H1 (cell line): ENCODE measurements around the gene KRT85. TPM values are rescaled to one million over a fixed set of nuclear protein-coding genes. Genes with fewer than 3 reads are reported as not detected.

Experiments used
- CTCF ChIA-PET: fragments of 300-600 bp; sonication (Branson Sonifier 250); formaldehyde crosslinking; loops from one replicate; lab custom pipeline; 2021; ENCODE audit not compliant: partially characterized antibody; lab: Charles Lee
- POLR2A ChIA-PET: fragments of 300-600 bp; sonication (Branson Sonifier 250); formaldehyde crosslinking; loops from one replicate; lab custom pipeline; 2021; ENCODE audit warnings: inconsistent platforms; ENCODE audit not compliant: partially characterized antibody; lab: Charles Lee
- DNase-seq, 2 experiments: peaks; one replicate each; pipeline versions ENCODE4 v3.0.0 to v3.0.0-alpha.2; 2010 to 2022; ENCODE audit warnings: low spot score in 2 of 2, low read depth in 1 of 2, mixed read lengths in 1 of 2
- FAIRE-seq: peaks from 2 replicates; lab custom pipeline; 2011; peaks lifted over from hg19 to GRCh38; lab: Jason Lieb, UNC
- H2AFZ ChIP-seq: 2 replicates; pipeline ENCODE4 v1.8.1; 2012; ENCODE audit warnings: low read length, inconsistent platforms
- H2AK5ac ChIP-seq: 2 replicates; pipeline ENCODE4 v1.6.1; 2013; ENCODE audit warnings: low read depth, low read length
- H2BK120ac ChIP-seq: replicated peaks from 2 replicates; pipeline ENCODE3; 2013; ENCODE audit warnings: low read depth, low read length, inconsistent platforms
- H2BK12ac ChIP-seq: 2 replicates; pipeline ENCODE4 v1.6.1; 2013; ENCODE audit warnings: low read depth, low read length
- H2BK15ac ChIP-seq: 2 replicates; pipeline ENCODE4 v1.6.1; 2013; ENCODE audit warnings: low read length
- H2BK20ac ChIP-seq: 2 replicates; pipeline ENCODE4 v1.6.1; 2013; ENCODE audit warnings: low read length
- H2BK5ac ChIP-seq: 2 replicates; pipeline ENCODE4 v1.6.1; 2013; ENCODE audit warnings: low read depth, low read length
- H3K14ac ChIP-seq: 2 replicates; pipeline ENCODE4 v1.6.1; 2013; ENCODE audit warnings: inconsistent platforms; ENCODE audit not compliant: insufficient read length
- H3K18ac ChIP-seq: 2 replicates; pipeline ENCODE4 v1.6.1; 2013; ENCODE audit warnings: low read length; ENCODE audit errors: extremely low read depth
- H3K23ac ChIP-seq: 2 replicates; pipeline ENCODE4 v1.6.1; 2013; ENCODE audit warnings: inconsistent platforms; ENCODE audit not compliant: insufficient read length
- H3K23me2 ChIP-seq: 2 replicates; pipeline ENCODE4 v1.6.1; 2013; ENCODE audit warnings: low read depth, low read length
- H3K27ac ChIP-seq: 2 replicates; pipeline ENCODE4 v1.6.1; 2011; ENCODE audit warnings: low read depth, low read length, inconsistent platforms
- H3K27me3 ChIP-seq, 4 experiments: replicated peaks in 1 of 4; 1 replicate in 1 of 4; 2 replicates in 3 of 4; pipeline versions ENCODE4 v1.6.1 to v1.8.1; 2011 to 2013; ENCODE audit warnings: low read length in 3 of 4, mild to moderate bottlenecking in 3 of 4, inconsistent platforms in 2 of 4, mixed read lengths in 2 of 4, moderate library complexity in 1 of 4; ENCODE audit not compliant: control insufficient read depth in 3 of 4, insufficient read depth in 3 of 4; ENCODE audit errors: extremely low read depth in 1 of 4
- H3K36me3 ChIP-seq, 4 experiments: 2 replicates each; pipeline versions ENCODE4 v1.6.1 to v1.8.1; 2011 to 2013; ENCODE audit warnings: mild to moderate bottlenecking in 4 of 4, low read length in 3 of 4, moderate library complexity in 2 of 4, control low read depth in 1 of 4, inconsistent platforms in 1 of 4; ENCODE audit not compliant: insufficient read depth in 4 of 4, control insufficient read depth in 2 of 4
- H3K4ac ChIP-seq: replicated peaks from 2 replicates; pipeline ENCODE3; 2013; ENCODE audit warnings: low read length, low read depth, mixed read lengths, inconsistent platforms; ENCODE audit not compliant: insufficient read length
- H3K4me1 ChIP-seq, 4 experiments: replicated peaks in 1 of 4; 1 replicate in 1 of 4; 2 replicates in 3 of 4; pipeline versions ENCODE4 v1.6.1 to v1.8.1; 2011 to 2013; ENCODE audit warnings: low read length in 3 of 4, inconsistent platforms in 2 of 4, mixed read lengths in 1 of 4; ENCODE audit not compliant: insufficient read depth in 4 of 4, control insufficient read depth in 3 of 4
- H3K4me2 ChIP-seq, 2 experiments: 2 replicates each; pipeline versions ENCODE4 v1.6.1 to v1.8.1; 2011 to 2013; ENCODE audit warnings: low read depth in 2 of 2, low read length in 2 of 2, control low read depth in 1 of 2, inconsistent platforms in 1 of 2, mild to moderate bottlenecking in 1 of 2; ENCODE audit not compliant: insufficient read depth in 1 of 2
- H3K4me3 ChIP-seq, 4 experiments: fragments of 200-600, 300-600 bp in 1 of 4; sonication (generic), shearing (Covaris generic), sonication (Bioruptor Twin) in 1 of 4; 2 replicates each; pipeline versions ENCODE4 v1.5.1 to v1.8.1; 2011 to 2016; ENCODE audit warnings: low read length in 4 of 4, low read depth in 3 of 4, control low read depth in 2 of 4, inconsistent platforms in 2 of 4, mild to moderate bottlenecking in 2 of 4, mixed read lengths in 1 of 4, moderate library complexity in 1 of 4; ENCODE audit not compliant: insufficient read depth in 2 of 4; ENCODE audit errors: extremely low read depth in 1 of 4
- H3K56ac ChIP-seq: replicated peaks from 2 replicates; pipeline ENCODE3; 2013; ENCODE audit warnings: low read depth, mild to moderate bottlenecking, mixed read lengths, low read length, inconsistent platforms; ENCODE audit not compliant: insufficient read length
- H3K79me1 ChIP-seq: 2 replicates; pipeline ENCODE4 v1.6.1; 2013; ENCODE audit warnings: low read depth, low read length, control low read depth
- H3K79me2 ChIP-seq, 2 experiments: 2 replicates each; pipeline versions ENCODE4 v1.6.1 to v1.8.1; 2012 to 2013; ENCODE audit warnings: low read length in 2 of 2, mild to moderate bottlenecking in 2 of 2, inconsistent platforms in 1 of 2; ENCODE audit not compliant: insufficient read depth in 2 of 2, control insufficient read depth in 1 of 2
- H3K9ac ChIP-seq, 4 experiments: replicated peaks in 1 of 4; 1 replicate in 1 of 4; 2 replicates in 3 of 4; pipeline versions ENCODE4 v1.6.1 to v1.8.1; 2011 to 2013; ENCODE audit warnings: low read depth in 3 of 4, low read length in 3 of 4, control low read depth in 2 of 4, mild to moderate bottlenecking in 2 of 4, moderate library complexity in 2 of 4, inconsistent platforms in 1 of 4; ENCODE audit errors: extremely low read depth in 1 of 4
- H3K9me3 ChIP-seq, 2 experiments: 2 replicates each; pipeline versions ENCODE4 v1.6.1 to v1.8.1; 2012 to 2013; ENCODE audit warnings: mild to moderate bottlenecking in 2 of 2, moderate library complexity in 2 of 2, control low read depth in 1 of 2, inconsistent platforms in 1 of 2, low read depth in 1 of 2, low read length in 1 of 2, mixed read lengths in 1 of 2; ENCODE audit not compliant: insufficient read depth in 2 of 2
- H4K20me1 ChIP-seq, 2 experiments: replicated peaks in 1 of 2; 2 replicates each; pipeline versions ENCODE3 to v1.8.1; 2011 to 2013; ENCODE audit warnings: inconsistent platforms in 2 of 2, low read length in 2 of 2, mild to moderate bottlenecking in 1 of 2; ENCODE audit not compliant: insufficient read depth in 2 of 2, control insufficient read depth in 1 of 2
- H4K5ac ChIP-seq: 2 replicates; pipeline ENCODE4 v1.6.1; 2013; ENCODE audit warnings: low read length, low read depth, mixed read lengths, inconsistent platforms; ENCODE audit not compliant: insufficient read length
- H4K8ac ChIP-seq: 2 replicates; pipeline ENCODE4 v1.8.0; 2013; ENCODE audit warnings: mild to moderate bottlenecking, moderate library complexity, low read length, inconsistent platforms; ENCODE audit not compliant: insufficient read depth; ENCODE audit errors: extremely low read depth
- H4K91ac ChIP-seq: replicated peaks from 2 replicates; pipeline ENCODE3; 2013; ENCODE audit warnings: low read length, mixed read lengths, inconsistent platforms; ENCODE audit not compliant: insufficient read length
- CBX8 ChIP-seq: fragments of 300-800, 300-1000 bp; sonication (generic); IDR thresholded peaks from 2 replicates; pipeline ENCODE4 v1.7.1; 2016; ENCODE audit warnings: low read depth, low read length, borderline replicate concordance
- CREB1 ChIP-seq: IDR thresholded peaks from 2 replicates; pipeline ENCODE4 v1.6.1; 2012; ENCODE audit warnings: inconsistent platforms
- CTCF ChIP-seq, 3 experiments: IDR thresholded peaks; 1 replicate in 2 of 3; 2 replicates in 1 of 3; pipeline versions ENCODE4 v1.5.1 to v1.6.1; 2011; ENCODE audit warnings: low read length in 3 of 3, mild to moderate bottlenecking in 3 of 3, inconsistent platforms in 2 of 3, low read depth in 1 of 3, moderate library complexity in 1 of 3; ENCODE audit not compliant: insufficient read depth in 1 of 3; ENCODE audit errors: control extremely low read depth in 1 of 3
- JUND ChIP-seq: IDR thresholded peaks from 2 replicates; pipeline ENCODE4 v1.6.1; 2011; ENCODE audit warnings: mild to moderate bottlenecking, improper control_type of control experiment, low read length
- KDM4A ChIP-seq: IDR thresholded peaks from one replicate; pipeline ENCODE4 v1.7.1; 2012; ENCODE audit warnings: low read depth, mild to moderate bottlenecking, moderate library complexity, low read length, inconsistent platforms; ENCODE audit not compliant: severe bottlenecking
- MAFK ChIP-seq: IDR thresholded peaks from 2 replicates; pipeline ENCODE4 v1.6.1; 2012; ENCODE audit warnings: low read depth, mild to moderate bottlenecking, improper control_type of control experiment, low read length
- RFX5 ChIP-seq: IDR thresholded peaks from 2 replicates; pipeline ENCODE4 v1.6.1; 2011; ENCODE audit warnings: low read depth, low read length, improper control_type of control experiment, borderline replicate concordance
- RXRA ChIP-seq: IDR thresholded peaks from 2 replicates; pipeline ENCODE4 v1.6.1; 2011; ENCODE audit warnings: low read depth, mild to moderate bottlenecking, low read length, moderate library complexity; ENCODE audit not compliant: insufficient read depth
- TAF1 ChIP-seq: IDR thresholded peaks from 2 replicates; pipeline ENCODE4 v1.6.1; 2011; ENCODE audit warnings: mild to moderate bottlenecking, low read depth, low read length
- TAF7 ChIP-seq: optimal IDR thresholded peaks from 2 replicates; pipeline ENCODE3; 2011; ENCODE audit warnings: low read depth, mild to moderate bottlenecking, inconsistent platforms, low read length, moderate library complexity, borderline replicate concordance
- WGBS, 2 experiments: shearing (Covaris generic) in 1 of 2; methylation state at CpG; one replicate each; pipeline versions ENCODE4 v1.1.6 to v1.1.7; 2013 to 2015; ENCODE audit warnings: low lambda C conversion rate in 2 of 2, mixed read lengths in 2 of 2, inconsistent platforms in 1 of 2, low coverage in 1 of 2, missing lambda C conversion rate in 1 of 2; ENCODE audit not compliant: insufficient replicate concordance in 2 of 2, insufficient coverage in 1 of 2, insufficient read length in 1 of 2; ENCODE audit errors: extremely low coverage in 1 of 2, missing lambda C conversion rate in 1 of 2; 5-methylcytosine and 5-hydroxymethylcytosine counted together
- polyA plus RNA-seq, 7 experiments: library from polyadenylated mRNA; depleted of rRNA in 3 of 7; stranded (reverse) in 5 of 7; unstranded in 2 of 7; fragments of >200 nt in 5 of 7; fragments of 200-250 nt in 2 of 7; gene quantifications; 1 replicate in 5 of 7; 2 replicates in 1 of 7; 4 replicates in 1 of 7; pipeline versions ENCODE4 v1.2.1 to v1.2.3, GENCODE V29; 2011 to 2013; ENCODE audit warnings: missing spikeins in 2 of 7, mixed read lengths in 2 of 7
- total RNA-seq: library from RNA; stranded (reverse); fragmentation: NEBNext Ultra II Directional; extraction: Animal tissue kit (Norgen Biotek cat#: 25700); gene quantifications from 2 replicates; pipeline ENCODE4 v1.2.1, GENCODE V29; 2021
- TF ChIP-seq, protein P1 (sequence below): IDR thresholded peaks from 2 replicates; pipeline ENCODE4 v1.6.1; 2011; ENCODE audit warnings: low read length, improper control_type of control experiment

Gene KRT85
- total and polyA plus RNA-seq, 2 of the 8 experiments (the other 6 are each of a cell fraction or from before 2014, with no cell fraction given): not detected

DNA sequence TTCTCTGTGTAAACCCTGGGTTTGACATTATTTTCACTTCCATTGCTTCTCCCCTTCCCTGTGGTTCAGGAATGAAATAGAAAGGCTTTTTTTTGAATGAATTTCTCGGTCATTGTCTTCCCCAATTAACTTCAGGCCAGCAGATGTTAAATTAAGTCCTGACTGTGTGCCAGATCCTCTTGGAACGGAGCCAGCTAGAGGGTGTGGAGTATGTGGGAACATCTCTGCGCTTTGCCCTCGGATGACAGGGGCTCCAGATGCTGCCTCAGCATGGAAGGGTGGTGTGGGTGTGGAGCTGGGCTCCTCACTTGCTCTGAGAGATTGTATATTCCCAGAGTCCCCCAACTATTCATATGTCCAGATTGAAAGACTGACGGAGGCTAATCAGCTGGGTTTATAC lies 13.1 kb downstream of the KRT85 start:
- no peak overlapping the region for H4K8ac ChIP-seq
- H3K18ac ChIP-seq: no peak overlapping the region
- no peaks in the 10 kb centered on the region for H3K36me3 ChIP-seq
- H3K9ac ChIP-seq: no peak overlapping the region
- 68% methylated on average over 5 of the region's 5 CpGs; no CpG with 5 or more reads in 1 of the 2 experiments for WGBS, 2 experiments
- no peak overlapping the region for H3K14ac ChIP-seq
- no peak overlapping the region for H2BK5ac ChIP-seq
- H3K27ac ChIP-seq: no peak overlapping the region
- FAIRE-seq: no peak
- no peaks in the 10 kb centered on the region for H3K4me1 ChIP-seq
- no peak overlapping the region for H2AFZ ChIP-seq
- H2BK20ac ChIP-seq: no peak overlapping the region
- H3K27me3 ChIP-seq: no peaks in the 10 kb centered on the region
- POLR2A ChIA-PET: no interaction called here
- H3K23me2 ChIP-seq: no peaks in the 10 kb centered on the region
- no peak overlapping the region for H2AK5ac ChIP-seq
- no peak overlapping the region for H4K5ac ChIP-seq
- no peaks in the 10 kb centered on the region for H3K79me2 ChIP-seq
- no peak overlapping the region for H3K4me2 ChIP-seq
- H4K91ac ChIP-seq: no peak overlapping the region
- H4K20me1 ChIP-seq: no peaks in the 10 kb centered on the region
- H3K56ac ChIP-seq: no peak overlapping the region
- H3K79me1 ChIP-seq: no peaks in the 10 kb centered on the region
- no peak overlapping the region for H3K4ac ChIP-seq
- H3K4me3 ChIP-seq: no peak overlapping the region
- H3K9me3 ChIP-seq: no peaks in the 10 kb centered on the region; a peak in 1 of 4 replicates
- no peak overlapping the region for H2BK120ac ChIP-seq
- CTCF ChIA-PET: interaction anchor here (0.8 to 2.0 kb wide), 5 partner anchors 10 to 212 kb away, joined by 3 to 6 read pairs (median 3); no protein-coding TSS in a partner anchor
- no peak overlapping the region for H2BK15ac ChIP-seq
- DNase-seq: no peak
- no peak overlapping the region for H2BK12ac ChIP-seq
- no peak overlapping the region for H3K23ac ChIP-seq
- TF ChIP-seq, protein P1, sequence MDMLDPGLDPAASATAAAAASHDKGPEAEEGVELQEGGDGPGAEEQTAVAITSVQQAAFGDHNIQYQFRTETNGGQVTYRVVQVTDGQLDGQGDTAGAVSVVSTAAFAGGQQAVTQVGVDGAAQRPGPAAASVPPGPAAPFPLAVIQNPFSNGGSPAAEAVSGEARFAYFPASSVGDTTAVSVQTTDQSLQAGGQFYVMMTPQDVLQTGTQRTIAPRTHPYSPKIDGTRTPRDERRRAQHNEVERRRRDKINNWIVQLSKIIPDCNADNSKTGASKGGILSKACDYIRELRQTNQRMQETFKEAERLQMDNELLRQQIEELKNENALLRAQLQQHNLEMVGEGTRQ: no peak
- TF ChIP-seq RFX5: no peak
- no peak for TF ChIP-seq RXRA
- no peak for TF ChIP-seq KDM4A
- no peak for TF ChIP-seq MAFK
- no peak for TF ChIP-seq CREB1
- TF ChIP-seq CTCF (IDR thresholded peaks at IDR 0.05; ENCODE audit: control extremely low read depth in 1 of 3, insufficient read depth in 1 of 3, low read depth in 1 of 3, low read length in 3 of 3): no peak
- TF ChIP-seq JUND: no peak
- no peak for TF ChIP-seq CBX8
- no peak for TF ChIP-seq TAF1
- no peak for TF ChIP-seq TAF7
